SJCRH30 (cell line): ENCODE results near the gene CPEB4. TPM values are rescaled to one million over a fixed set of nuclear protein-coding genes. Genes with fewer than 3 reads are reported as not detected.

Experiments
- DNase-seq, 2 experiments: peaks; one replicate each; pipeline ENCODE4 v3.0.0-alpha.2; 2015 to 2020
- H3K27ac ChIP-seq: fragments of 250-450 bp; sonication (Bioruptor Pico); 2 replicates; pipeline ENCODE4 v1.5.1; 2020; ENCODE audit warnings: mild to moderate bottlenecking, moderate library complexity
- H3K27me3 ChIP-seq: fragments of 250-450 bp; sonication (Bioruptor Pico); 2 replicates; pipeline ENCODE4 v1.5.1; 2020; ENCODE audit warnings: mild to moderate bottlenecking, moderate library complexity
- H3K36me3 ChIP-seq: fragments of 250-450 bp; sonication (Bioruptor Pico); 2 replicates; pipeline ENCODE4 v1.5.1; 2020; ENCODE audit warnings: mild to moderate bottlenecking, moderate library complexity
- H3K4me1 ChIP-seq: fragments of 250-450 bp; sonication (Bioruptor Pico); 2 replicates; pipeline ENCODE4 v1.5.1; 2020; ENCODE audit warnings: mild to moderate bottlenecking, moderate library complexity
- H3K4me3 ChIP-seq: fragments of 250-450 bp; sonication (Bioruptor Pico); 2 replicates; pipeline ENCODE4 v1.5.1; 2020; ENCODE audit warnings: mild to moderate bottlenecking, moderate library complexity
- H3K9me3 ChIP-seq: fragments of 250-450 bp; sonication (Bioruptor Pico); replicated peaks from 2 replicates; pipeline ENCODE4 v1.5.1; 2020; ENCODE audit warnings: mild to moderate bottlenecking, moderate library complexity
- total RNA-seq: library from RNA; depleted of rRNA; stranded (reverse); fragments of >200 nt; shearing (Covaris generic); gene quantifications from 2 replicates; pipeline ENCODE4 v1.2.3, GENCODE V29; 2014

CPEB4 gene
- total RNA-seq, 1 experiment from 2014 or later, result 10.5 TPM

DNA sequence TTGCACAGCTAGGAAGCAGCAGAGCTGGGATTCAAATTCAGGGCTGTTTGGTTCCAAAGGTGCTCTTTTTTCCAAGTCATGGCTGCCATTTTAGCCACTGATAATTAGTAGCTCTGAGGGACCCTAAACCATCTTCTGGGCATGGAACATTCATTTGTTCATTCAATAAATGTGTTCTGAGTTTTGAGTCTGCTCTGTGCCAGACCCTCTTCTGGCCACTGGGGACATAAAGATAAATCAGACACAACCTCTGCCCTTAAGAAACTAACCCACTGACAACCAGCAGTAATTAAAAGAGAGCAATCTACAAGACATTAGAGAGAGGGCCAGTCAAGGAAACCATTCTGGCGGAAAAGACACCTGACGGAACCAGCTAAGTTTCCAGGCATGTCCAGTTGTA is 2.0 kb upstream of the CPEB4 start:
- peaks cover 27% of the 10 kb centered on the region for H3K4me1 ChIP-seq
- no peak overlapping the region for H3K27ac ChIP-seq
- no peak for DNase-seq
- no peaks in the 10 kb centered on the region for H3K27me3 ChIP-seq
- H3K9me3 ChIP-seq, result no peaks in the 10 kb centered on the region
- no peaks in the 10 kb centered on the region for H3K36me3 ChIP-seq
- no peak overlapping the region for H3K4me3 ChIP-seq

DNA sequence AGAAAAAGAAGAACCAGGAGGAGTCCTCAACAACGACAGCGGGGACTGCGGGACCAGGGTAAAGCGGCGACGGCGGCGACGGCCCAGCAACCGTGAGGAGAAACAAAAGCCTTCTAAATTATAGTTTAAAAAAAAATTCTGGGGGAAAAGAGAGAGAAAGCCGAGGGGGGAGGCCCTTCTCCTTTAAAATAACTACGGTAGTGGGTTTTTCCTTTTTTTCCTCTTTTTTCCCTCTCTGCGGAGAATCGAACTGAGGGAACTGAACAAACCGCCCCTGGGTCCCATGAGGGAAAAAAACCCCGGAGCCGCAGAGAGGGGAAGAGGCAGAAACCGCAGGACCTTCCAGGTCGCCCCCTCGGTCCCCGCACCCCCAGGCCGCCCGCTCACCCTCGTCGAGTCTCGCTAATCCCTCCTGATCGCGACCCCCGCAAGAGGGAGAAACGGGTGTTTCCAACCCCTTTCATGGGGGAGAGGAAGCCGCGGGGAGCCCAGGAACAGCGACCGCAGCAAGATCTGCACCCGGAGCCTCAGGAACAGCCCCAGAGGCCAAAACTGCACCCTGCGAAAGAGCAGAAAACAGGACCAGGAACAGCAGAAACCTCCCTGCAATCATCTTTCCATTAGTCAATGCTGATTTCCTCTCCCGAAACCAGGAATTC is 453 bp downstream of the CPEB4 start:
- H3K27ac ChIP-seq, result no peak overlapping the region; the same call in 1 of the 2 replicates
- H3K4me1 ChIP-seq, result peaks cover 30% of the 10 kb centered on the region
- H3K9me3 ChIP-seq, result no peaks in the 10 kb centered on the region
- DNase-seq, result peak in 1 of 2 experiments; percentile 29
- H3K4me3 ChIP-seq, result peak overlapping the region; percentile 69
- H3K36me3 ChIP-seq, result no peaks in the 10 kb centered on the region
- H3K27me3 ChIP-seq, result no peaks in the 10 kb centered on the region

DNA sequence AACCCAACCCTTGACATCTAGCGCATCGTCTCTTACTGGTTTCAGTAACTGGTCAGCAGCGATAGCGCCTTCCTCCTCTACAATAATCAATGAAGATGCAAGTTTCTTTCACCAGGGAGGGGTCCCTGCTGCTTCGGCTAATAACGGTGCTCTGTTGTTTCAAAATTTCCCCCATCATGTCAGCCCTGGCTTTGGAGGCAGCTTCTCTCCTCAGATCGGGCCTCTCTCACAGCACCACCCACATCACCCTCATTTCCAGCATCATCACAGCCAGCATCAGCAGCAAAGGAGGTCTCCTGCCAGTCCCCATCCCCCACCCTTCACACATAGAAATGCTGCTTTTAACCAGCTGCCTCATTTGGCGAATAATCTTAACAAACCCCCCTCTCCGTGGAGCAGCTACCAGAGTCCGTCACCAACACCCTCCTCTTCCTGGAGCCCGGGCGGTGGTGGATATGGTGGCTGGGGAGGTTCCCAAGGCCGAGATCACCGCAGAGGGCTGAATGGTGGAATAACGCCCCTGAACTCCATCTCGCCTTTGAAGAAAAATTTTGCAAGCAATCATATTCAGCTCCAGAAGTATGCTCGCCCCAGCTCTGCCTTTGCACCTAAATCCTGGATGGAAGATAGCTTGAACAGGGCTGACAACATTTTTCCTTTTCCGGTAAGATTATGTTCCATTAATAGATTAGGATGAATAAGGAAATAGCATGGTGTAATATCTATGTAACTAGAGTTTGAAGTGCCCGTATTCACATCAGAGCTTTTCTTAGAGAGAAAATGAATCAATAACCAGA is 2.2 kb downstream of the CPEB4 start:
- H3K4me3 ChIP-seq, result peak overlapping the region; percentile 62
- no peaks in the 10 kb centered on the region for H3K27me3 ChIP-seq
- peak; percentile 53 to 72 for DNase-seq
- H3K9me3 ChIP-seq, result no peaks in the 10 kb centered on the region
- H3K27ac ChIP-seq, result peak overlapping the region; percentile 22; the same call in 1 of the 2 replicates
- H3K4me1 ChIP-seq, result peaks cover 20% of the 10 kb centered on the region
- H3K36me3 ChIP-seq, result no peaks in the 10 kb centered on the region

GRCh38 chr5:173891308-173892116 is 3.4 kb downstream of the CPEB4 start:
- peaks cover 20% of the 10 kb centered on the region for H3K4me1 ChIP-seq
- no peaks in the 10 kb centered on the region for H3K27me3 ChIP-seq
- H3K36me3 ChIP-seq, result no peaks in the 10 kb centered on the region
- peak overlapping the region; percentile 62 for H3K4me3 ChIP-seq
- no peak overlapping the region for H3K27ac ChIP-seq
- H3K9me3 ChIP-seq, result no peaks in the 10 kb centered on the region
- DNase-seq, result no peak

DNA sequence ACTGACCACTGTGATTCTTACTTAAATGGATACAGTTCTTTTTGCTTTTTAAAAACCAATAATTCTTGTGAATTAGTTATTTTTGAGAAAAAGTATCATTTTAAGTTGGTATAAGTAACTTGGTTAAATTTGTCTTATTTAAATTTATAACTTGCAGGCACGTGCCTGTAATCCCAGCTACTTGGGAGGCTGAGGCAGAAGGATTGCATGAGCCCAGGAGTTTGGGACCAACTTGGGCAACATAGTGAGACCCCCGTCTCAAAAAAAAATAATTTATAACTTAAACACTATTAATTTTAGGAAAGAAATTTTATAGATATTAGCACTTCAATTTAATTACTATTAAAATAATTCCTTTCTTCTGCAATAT is 5.0 kb downstream of the CPEB4 start:
- Histone ChIP-seq H3K9me3 (no peaks in the 10 kb centered on the region), H3K4me3 (no peak overlapping the region), H3K4me1 (peaks cover 20% of the 10 kb centered on the region), H3K27ac (no peak overlapping the region), H3K36me3 (no peaks in the 10 kb centered on the region), H3K27me3 (no peaks in the 10 kb centered on the region)
- DNase-seq, result no peak

DNA sequence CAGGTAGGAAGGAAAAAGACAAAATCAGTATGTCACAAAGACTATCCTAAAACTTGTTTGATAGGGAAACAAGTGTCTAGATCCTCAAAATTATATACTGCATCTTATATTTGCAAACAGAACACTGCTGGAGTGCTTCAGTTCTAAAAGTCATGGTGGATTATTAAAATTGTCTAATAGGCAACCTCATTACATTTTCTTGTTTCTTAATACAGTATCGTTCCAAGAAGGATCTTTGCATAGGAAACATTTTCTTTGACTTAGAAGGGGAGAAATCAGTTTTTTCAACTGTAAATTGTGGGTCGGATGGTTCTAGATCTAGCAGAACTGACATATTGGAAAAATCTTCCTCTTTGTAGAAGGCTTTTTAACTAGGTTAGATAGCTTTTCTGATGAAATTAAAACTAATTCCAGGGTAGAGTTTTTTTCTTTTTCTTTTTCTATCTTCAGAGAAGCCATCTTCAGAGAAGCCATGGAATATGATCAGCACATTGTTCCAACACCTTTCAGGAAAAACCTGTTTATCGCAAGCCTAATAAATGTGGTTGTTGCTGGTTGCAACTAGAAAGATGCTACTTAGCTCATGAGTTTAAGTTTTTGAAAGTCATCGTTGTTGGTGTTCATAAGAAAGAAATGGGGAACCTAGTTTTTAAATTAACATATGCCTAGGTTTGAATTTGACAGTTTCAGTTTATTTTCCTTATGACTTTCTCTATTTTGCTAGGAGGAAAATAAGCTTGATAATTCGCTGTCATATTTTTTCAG is 7.4 kb downstream of the CPEB4 start:
- Histone ChIP-seq H3K27ac (no peak overlapping the region), H3K4me3 (no peak overlapping the region), H3K27me3 (no peaks in the 10 kb centered on the region), H3K4me1 (peaks cover 13% of the 10 kb centered on the region), H3K36me3 (no peaks in the 10 kb centered on the region), H3K9me3 (no peaks in the 10 kb centered on the region)
- no peak for DNase-seq

DNA sequence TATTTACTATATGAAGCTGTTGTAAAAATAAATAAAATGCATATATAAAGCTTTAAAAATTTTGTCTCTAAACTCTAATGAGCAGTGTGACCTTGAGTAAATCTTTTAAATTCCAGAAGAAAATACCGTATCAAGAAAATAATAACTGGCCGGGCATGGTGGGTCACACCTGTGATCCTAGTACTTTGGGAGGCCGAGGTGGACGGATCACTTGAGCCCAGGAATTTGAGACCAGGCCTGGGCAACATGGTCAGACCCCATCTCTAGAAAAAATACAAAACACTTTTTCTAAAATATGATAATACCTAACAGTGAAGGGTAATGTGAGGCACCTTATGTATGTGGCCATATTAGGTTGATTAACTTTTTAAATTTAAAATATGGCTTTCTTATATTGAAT is 8.5 kb downstream of the CPEB4 start:
- Histone ChIP-seq H3K4me3 (no peak overlapping the region), H3K27me3 (no peaks in the 10 kb centered on the region), H3K4me1 (peaks cover 5% of the 10 kb centered on the region; the same call in 1 of the 2 replicates), H3K9me3 (no peaks in the 10 kb centered on the region), H3K27ac (no peak overlapping the region), H3K36me3 (no peaks in the 10 kb centered on the region)
- no peak for DNase-seq

DNA sequence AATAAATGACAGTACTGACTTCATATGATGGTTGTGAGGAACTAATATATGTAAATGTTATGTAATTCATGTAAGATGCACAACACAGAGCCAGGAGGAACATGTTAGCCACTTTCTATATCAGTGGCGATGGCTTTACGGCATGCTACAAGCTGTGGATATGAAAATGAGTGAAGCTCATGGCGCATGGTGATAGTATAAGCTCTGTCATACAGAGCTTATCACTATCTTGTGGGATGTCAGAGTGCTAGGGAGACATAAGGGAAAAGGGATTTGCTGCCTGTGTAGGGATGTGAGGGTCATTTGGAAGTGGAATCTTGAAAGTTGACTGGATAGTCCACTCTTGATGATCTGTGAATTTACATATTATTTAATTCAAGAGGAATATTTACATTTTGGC is 13.6 kb downstream of the CPEB4 start:
- Histone ChIP-seq H3K27ac (no peak overlapping the region), H3K36me3 (no peaks in the 10 kb centered on the region), H3K9me3 (no peaks in the 10 kb centered on the region), H3K4me1 (no peaks in the 10 kb centered on the region), H3K27me3 (no peaks in the 10 kb centered on the region), H3K4me3 (no peak overlapping the region)
- DNase-seq, result no peak

GRCh38 chr5:173902334-173902733 is 14.2 kb downstream of the CPEB4 start:
- Histone ChIP-seq H3K36me3 (no peaks in the 10 kb centered on the region), H3K4me1 (no peaks in the 10 kb centered on the region), H3K27me3 (no peaks in the 10 kb centered on the region), H3K9me3 (no peaks in the 10 kb centered on the region), H3K4me3 (no peak overlapping the region), H3K27ac (no peak overlapping the region)
- DNase-seq, result no peak

GRCh38 chr5:173902743-173903142 is 14.6 kb downstream of the CPEB4 start:
- Histone ChIP-seq H3K36me3 (no peaks in the 10 kb centered on the region), H3K4me1 (no peaks in the 10 kb centered on the region), H3K27me3 (no peaks in the 10 kb centered on the region), H3K27ac (no peak overlapping the region), H3K4me3 (no peak overlapping the region), H3K9me3 (no peaks in the 10 kb centered on the region)
- no peak for DNase-seq

- no peak for DNase-seq
- Histone ChIP-seq H3K36me3 (no peaks in the 10 kb centered on the region), H3K4me3 (no peak overlapping the region), H3K4me1 (no peaks in the 10 kb centered on the region), H3K9me3 (no peaks in the 10 kb centered on the region), H3K27me3 (no peaks in the 10 kb centered on the region), H3K27ac (no peak overlapping the region)
These were observed 15.4 kb downstream of the CPEB4 start for GRCh38 chr5:173903396-173904140.

DNA sequence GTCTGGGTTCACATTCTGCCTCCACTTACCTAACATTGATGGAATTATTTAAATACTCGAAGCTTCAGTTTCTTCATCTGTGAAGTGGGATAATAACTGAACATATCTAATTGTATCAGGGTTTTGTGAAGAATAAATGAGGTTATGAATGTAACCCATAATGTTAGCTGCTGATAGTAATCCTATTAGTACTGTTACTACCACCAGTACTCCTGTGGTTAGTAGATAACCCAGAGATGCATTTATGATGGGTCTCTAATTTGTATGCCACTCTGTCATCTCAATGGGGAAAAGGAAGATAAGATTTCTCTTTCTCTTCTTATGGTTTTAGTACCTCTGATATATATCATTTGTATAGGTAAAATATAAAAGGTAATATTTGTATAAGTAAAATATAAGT is 16.0 kb downstream of the CPEB4 start:
- Histone ChIP-seq H3K36me3 (no peaks in the 10 kb centered on the region), H3K27me3 (no peaks in the 10 kb centered on the region), H3K27ac (no peak overlapping the region), H3K9me3 (no peaks in the 10 kb centered on the region), H3K4me3 (no peak overlapping the region), H3K4me1 (no peaks in the 10 kb centered on the region)
- no peak for DNase-seq

DNA sequence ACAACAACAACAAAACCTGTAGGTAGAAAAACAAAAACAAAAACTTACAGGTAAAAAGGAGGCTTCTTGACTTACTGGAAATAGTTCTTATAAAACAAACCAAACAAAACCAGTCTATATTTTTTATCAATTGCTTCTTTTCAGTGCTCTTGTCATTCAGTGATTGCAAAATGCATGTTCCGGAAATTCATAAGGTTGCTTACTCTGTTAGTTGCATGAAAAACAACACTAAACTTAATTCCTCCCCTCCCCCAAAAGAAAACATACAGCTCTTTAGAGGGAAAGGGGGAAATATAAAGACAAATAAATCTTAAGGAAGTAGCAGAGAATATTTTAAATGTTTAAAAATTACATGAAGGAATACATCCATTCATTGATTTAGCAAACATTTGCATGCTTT is 19.1 kb downstream of the CPEB4 start:
- Histone ChIP-seq H3K27ac (no peak overlapping the region), H3K4me3 (no peak overlapping the region), H3K36me3 (no peaks in the 10 kb centered on the region), H3K27me3 (no peaks in the 10 kb centered on the region), H3K9me3 (no peaks in the 10 kb centered on the region), H3K4me1 (no peaks in the 10 kb centered on the region)
- no peak for DNase-seq
